ENCODE data around the gene FOXP2. TPM values are rescaled to one million over a fixed set of nuclear protein-coding genes. Genes with fewer than 3 reads are reported as not detected.
"Not testable (repeated sequence)": the region's sequence is repeated elsewhere in the genome, so short reads cannot be mapped to it uniquely, and the experiment has no call there.

FOXP2 gene
- total and polyA plus RNA-seq, 2 donors (not counting 3 experiments of a cell fraction or from before 2014, with no cell fraction given), result 0.37 to 2.7 TPM

GRCh38 chr7:114372619-114373018 is 42.0 kb upstream of the FOXP2 start:
- intact Hi-C loops (cut with micrococcal nuclease) (no loop called here), dilution Hi-C loops (cut with MboI; ENCODE audit: extremely low pct_ligation_motif_present, low sequenced_read_pairs) (no loop called here)
- Histone ChIP-seq H3K4me1 (ENCODE audit: control insufficient read depth, extremely low read depth, insufficient read depth, low read length) (no peaks in the 10 kb centered on the region), H4K20me1 (replicated peaks; ENCODE audit: control insufficient read depth, extremely low read depth, insufficient read depth, low read length) (no peaks in the 10 kb centered on the region), H3K79me2 (ENCODE audit: control insufficient read depth, insufficient read depth, low read length) (no peaks in the 10 kb centered on the region), H3K9ac (replicated peaks; ENCODE audit: extremely low read depth, insufficient read depth, low read length) (no peak overlapping the region), H3K9me3 (replicated peaks; ENCODE audit: control insufficient read depth, insufficient read depth, low read length) (no peaks in the 10 kb centered on the region), H3K36me3 (ENCODE audit: control insufficient read depth in 2 of 2, extremely low read depth in 1 of 2, insufficient read depth in 2 of 2, low read length in 2 of 2) (no peaks in the 10 kb centered on the region), H3K27me3 (ENCODE audit: control insufficient read depth in 2 of 2, insufficient read depth in 2 of 2, low read length in 2 of 2) (peaks cover 0 to under 1% of the 10 kb centered on the region in 2 experiments), H3K27ac (ENCODE audit: insufficient read depth, low read depth, low read length) (no peak overlapping the region), H3K9me1 (replicated peaks; ENCODE audit: control insufficient read depth, extremely low read depth, insufficient read depth, low read length) (no peaks in the 10 kb centered on the region), H3K4me2 (ENCODE audit: insufficient read depth, low read length) (no peak overlapping the region), H3K4me3 (replicated peaks in 1 of 3; ENCODE audit: insufficient read depth in 1 of 3, low read depth in 1 of 3, low read length in 3 of 3) (no peak overlapping the region), H2AFZ (ENCODE audit: low read depth, low read length) (no peak overlapping the region)
- no TSS peak for BruUV-seq (replicated peaks)
- DNase-seq (ENCODE audit: low read depth, low spot score) (no peak), FAIRE-seq (no peak)
- ChIA-PET CTCF (no interaction called here), POLR2A (no interaction called here)
- TF ChIP-seq EZH2 (IDR thresholded peaks at IDR 0.05; ENCODE audit: borderline replicate concordance, low read depth, low read length, severe bottlenecking), result no peak

GRCh38 chr7:114375907-114376306 is 38.7 kb upstream of the FOXP2 start:
- ChIA-PET POLR2A (no interaction called here), CTCF (interaction anchor here (2.5 kb wide), 1 partner anchor 12 kb away, joined by 8 read pairs; no protein-coding TSS in a partner anchor)
- dilution Hi-C loops (cut with MboI; ENCODE audit: extremely low pct_ligation_motif_present, low sequenced_read_pairs), result no loop called here

GRCh38 chr7:114383946-114384345 is 30.7 kb upstream of the FOXP2 start:
- POLR2A ChIA-PET; H3K9me1 ChIP-seq (replicated peaks; ENCODE audit: control insufficient read depth, extremely low read depth, insufficient read depth, low read length); H4K20me1 ChIP-seq (replicated peaks; ENCODE audit: control insufficient read depth, extremely low read depth, insufficient read depth, low read length); H3K9me3 ChIP-seq (replicated peaks; ENCODE audit: control insufficient read depth, insufficient read depth, low read length); H3K4me1 ChIP-seq (ENCODE audit: control insufficient read depth, extremely low read depth, insufficient read depth, low read length); H3K4me2 ChIP-seq (ENCODE audit: insufficient read depth, low read length); FAIRE-seq; CTCF ChIA-PET; H2AFZ ChIP-seq (ENCODE audit: low read depth, low read length); BruUV-seq (replicated peaks); intact Hi-C loops (cut with micrococcal nuclease); H3K27me3 ChIP-seq (ENCODE audit: control insufficient read depth in 2 of 2, insufficient read depth in 2 of 2, low read length in 2 of 2); H3K9ac ChIP-seq (replicated peaks; ENCODE audit: extremely low read depth, insufficient read depth, low read length); H3K27ac ChIP-seq (ENCODE audit: insufficient read depth, low read depth, low read length); H3K36me3 ChIP-seq (ENCODE audit: control insufficient read depth in 2 of 2, extremely low read depth in 1 of 2, insufficient read depth in 2 of 2, low read length in 2 of 2); DNase-seq (ENCODE audit: low read depth, low spot score); dilution Hi-C loops (cut with MboI; ENCODE audit: extremely low pct_ligation_motif_present, low sequenced_read_pairs); H3K79me2 ChIP-seq (ENCODE audit: control insufficient read depth, insufficient read depth, low read length); H3K4me3 ChIP-seq (replicated peaks in 1 of 3; ENCODE audit: insufficient read depth in 1 of 3, low read depth in 1 of 3, low read length in 3 of 3): not testable (repeated sequence)

More at GRCh38 chr7:114375907-114376306, 38.7 kb upstream of the FOXP2 start:
- intact Hi-C loops (cut with micrococcal nuclease), result no loop called here
- BruUV-seq (replicated peaks), result no TSS peak
- Histone ChIP-seq H3K4me2 (ENCODE audit: insufficient read depth, low read length) (no peak overlapping the region), H3K27ac (ENCODE audit: insufficient read depth, low read depth, low read length) (no peak overlapping the region), H3K27me3 (ENCODE audit: control insufficient read depth in 2 of 2, insufficient read depth in 2 of 2, low read length in 2 of 2) (peaks cover 0 to 2% of the 10 kb centered on the region in 2 experiments), H2AFZ (ENCODE audit: low read depth, low read length) (no peak overlapping the region), H3K4me3 (replicated peaks in 1 of 3; ENCODE audit: insufficient read depth in 1 of 3, low read depth in 1 of 3, low read length in 3 of 3) (no peak overlapping the region), H3K9ac (replicated peaks; ENCODE audit: extremely low read depth, insufficient read depth, low read length) (no peak overlapping the region), H3K79me2 (ENCODE audit: control insufficient read depth, insufficient read depth, low read length) (no peaks in the 10 kb centered on the region), H3K36me3 (ENCODE audit: control insufficient read depth in 2 of 2, extremely low read depth in 1 of 2, insufficient read depth in 2 of 2, low read length in 2 of 2) (no peaks in the 10 kb centered on the region), H3K4me1 (ENCODE audit: control insufficient read depth, extremely low read depth, insufficient read depth, low read length) (no peaks in the 10 kb centered on the region), H3K9me3 (replicated peaks; ENCODE audit: control insufficient read depth, insufficient read depth, low read length) (no peaks in the 10 kb centered on the region), H3K9me1 (replicated peaks; ENCODE audit: control insufficient read depth, extremely low read depth, insufficient read depth, low read length) (no peaks in the 10 kb centered on the region), H4K20me1 (replicated peaks; ENCODE audit: control insufficient read depth, extremely low read depth, insufficient read depth, low read length) (no peaks in the 10 kb centered on the region)
- TF ChIP-seq EZH2 (IDR thresholded peaks at IDR 0.05; ENCODE audit: borderline replicate concordance, low read depth, low read length, severe bottlenecking), result no peak
- TF ChIP-seq MAX (IDR thresholded peaks at IDR 0.05; ENCODE audit: insufficient read depth, insufficient read length), result no peak
- no peak for TF ChIP-seq CTCF (IDR thresholded peaks at IDR 0.05; ENCODE audit: extremely low read depth in 1 of 2, insufficient read depth in 1 of 2, low read depth in 1 of 2, low read length in 2 of 2)
- no peak for TF ChIP-seq MYC (IDR thresholded peaks at IDR 0.05; ENCODE audit: low read depth, low read length)
- FAIRE-seq (no peak), DNase-seq (ENCODE audit: low read depth, low spot score) (no peak)

Measured in endothelial cell of umbilical vein (primary cell).